DOHH2 (cell line): ENCODE data around the gene CCDC38.

Experiments used
- EZH2phosphoT487 ChIP-seq: fragments of 200-600 bp; sonication (generic); IDR thresholded peaks from 2 replicates; pipeline ENCODE4 v1.6.1; 2017; ENCODE audit warnings: borderline replicate concordance, mild to moderate bottlenecking, antibody characterized with exemption, low read length, moderate library complexity, mixed read lengths
- TF ChIP-seq, protein P1 (sequence below): fragments of 200-600 bp; sonication (generic); IDR thresholded peaks from one replicate; pipeline ENCODE4 v1.5.1; 2014; ENCODE audit warnings: antibody characterized with exemption, mild to moderate bottlenecking, low read depth, low read length; ENCODE audit not compliant: poor library complexity, severe bottlenecking

DNA sequence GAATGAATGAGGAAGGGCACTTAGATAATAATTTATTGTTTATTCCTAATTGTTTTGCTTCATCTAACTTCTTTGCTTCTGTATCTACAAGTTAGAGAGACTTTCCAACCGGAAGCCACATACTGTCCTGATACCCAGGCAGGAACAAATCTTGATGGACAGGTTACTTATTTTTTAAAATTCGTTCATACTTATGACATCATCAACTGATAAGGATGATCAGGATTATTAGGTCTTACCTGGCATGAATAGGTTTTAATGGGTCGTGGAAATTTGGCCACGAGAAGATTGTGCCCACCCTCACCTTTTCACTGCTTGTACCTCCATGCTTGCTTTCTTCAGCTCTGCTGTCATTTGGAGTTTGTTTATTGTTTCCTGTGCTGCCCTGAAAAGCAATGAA, 44.3 kb downstream of the CCDC38 start:
- TF ChIP-seq, protein P1, sequence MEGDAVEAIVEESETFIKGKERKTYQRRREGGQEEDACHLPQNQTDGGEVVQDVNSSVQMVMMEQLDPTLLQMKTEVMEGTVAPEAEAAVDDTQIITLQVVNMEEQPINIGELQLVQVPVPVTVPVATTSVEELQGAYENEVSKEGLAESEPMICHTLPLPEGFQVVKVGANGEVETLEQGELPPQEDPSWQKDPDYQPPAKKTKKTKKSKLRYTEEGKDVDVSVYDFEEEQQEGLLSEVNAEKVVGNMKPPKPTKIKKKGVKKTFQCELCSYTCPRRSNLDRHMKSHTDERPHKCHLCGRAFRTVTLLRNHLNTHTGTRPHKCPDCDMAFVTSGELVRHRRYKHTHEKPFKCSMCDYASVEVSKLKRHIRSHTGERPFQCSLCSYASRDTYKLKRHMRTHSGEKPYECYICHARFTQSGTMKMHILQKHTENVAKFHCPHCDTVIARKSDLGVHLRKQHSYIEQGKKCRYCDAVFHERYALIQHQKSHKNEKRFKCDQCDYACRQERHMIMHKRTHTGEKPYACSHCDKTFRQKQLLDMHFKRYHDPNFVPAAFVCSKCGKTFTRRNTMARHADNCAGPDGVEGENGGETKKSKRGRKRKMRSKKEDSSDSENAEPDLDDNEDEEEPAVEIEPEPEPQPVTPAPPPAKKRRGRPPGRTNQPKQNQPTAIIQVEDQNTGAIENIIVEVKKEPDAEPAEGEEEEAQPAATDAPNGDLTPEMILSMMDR = no peak
- no peak for TF ChIP-seq EZH2phosphoT487
